Bone marrow (tissue), 2 donors: ENCODE results near the gene SHISA6.

ENCODE experiments used
- DNase-seq, 2 donors: peaks; one replicate each; lab custom pipeline; 2025; lab: John Stamatoyannopoulos, UW

Gene SHISA6

DNA sequence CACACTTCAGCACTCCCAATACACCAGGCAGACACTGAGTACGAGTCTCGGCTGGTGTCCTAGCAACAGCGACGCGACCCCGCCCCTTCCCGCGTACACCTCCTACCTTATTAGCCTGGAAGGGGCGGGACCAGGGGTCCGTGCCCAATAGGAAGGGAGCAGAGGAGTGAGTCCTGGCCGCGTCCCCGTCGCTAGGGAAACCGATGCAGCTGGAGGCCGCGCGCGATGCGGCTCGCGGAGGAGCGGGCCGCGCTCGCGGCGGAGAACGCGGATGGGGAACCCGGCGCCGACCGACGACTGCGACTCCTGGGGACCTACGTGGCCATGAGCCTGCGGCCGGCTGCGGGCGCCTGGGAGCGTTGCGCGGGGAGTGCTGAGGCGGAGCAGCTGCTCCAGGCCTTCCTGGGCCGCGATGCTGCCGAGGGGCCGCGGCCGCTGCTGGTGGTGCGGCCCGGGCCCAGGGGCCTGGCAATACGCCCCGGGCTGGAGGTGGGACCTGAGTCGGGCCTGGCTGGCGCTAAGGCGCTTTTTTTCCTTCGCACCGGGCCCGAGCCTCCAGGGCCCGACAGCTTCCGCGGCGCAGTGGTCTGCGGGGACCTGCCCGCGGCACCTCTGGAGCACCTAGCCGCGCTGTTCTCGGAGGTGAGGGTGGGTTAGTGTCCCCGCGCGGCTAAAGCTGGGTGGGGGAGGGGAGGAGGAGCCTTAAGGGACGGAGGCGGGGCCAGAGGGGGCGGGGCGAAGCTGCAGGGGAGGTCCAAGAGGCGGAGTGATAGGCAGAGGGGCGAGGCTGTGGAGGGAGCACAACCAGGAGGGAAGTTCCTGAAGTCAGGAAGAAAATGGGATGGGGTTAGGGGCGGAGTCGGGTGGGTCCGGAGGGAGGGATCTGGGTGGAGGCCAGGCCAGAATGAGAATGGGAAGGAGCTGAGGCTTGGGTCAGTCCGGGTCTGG is 357.5 kb downstream of the SHISA6 start, which contains the start of gene DNAH9:
Gene DNAH9 (plus strand): TSS at position 197 of the 948 bp plus-strand sequence. CDS start 29 bp downstream, at position 226.
- DNase-seq = no peak

DNA sequence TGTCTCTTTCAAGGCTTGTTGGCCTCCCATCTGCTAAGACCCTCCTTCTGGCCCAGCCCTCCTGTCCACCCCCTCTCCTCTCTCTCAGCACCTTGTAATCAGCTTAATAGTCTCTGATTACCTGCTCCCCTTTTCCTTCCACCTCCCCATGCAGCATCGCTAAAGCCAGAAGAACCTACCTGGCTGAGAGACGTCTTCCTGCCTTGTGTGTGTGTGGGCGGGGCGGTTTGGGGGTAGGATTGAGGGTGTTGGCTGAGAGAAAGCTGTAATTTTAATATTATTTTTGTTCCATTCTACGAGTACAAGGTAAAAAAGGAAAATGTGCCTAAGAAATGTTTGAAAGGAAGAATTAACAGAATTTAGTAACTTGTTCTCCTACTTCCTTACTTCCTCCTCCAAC is 360.6 kb downstream of the SHISA6 start:
- DNase-seq = no peak

DNA sequence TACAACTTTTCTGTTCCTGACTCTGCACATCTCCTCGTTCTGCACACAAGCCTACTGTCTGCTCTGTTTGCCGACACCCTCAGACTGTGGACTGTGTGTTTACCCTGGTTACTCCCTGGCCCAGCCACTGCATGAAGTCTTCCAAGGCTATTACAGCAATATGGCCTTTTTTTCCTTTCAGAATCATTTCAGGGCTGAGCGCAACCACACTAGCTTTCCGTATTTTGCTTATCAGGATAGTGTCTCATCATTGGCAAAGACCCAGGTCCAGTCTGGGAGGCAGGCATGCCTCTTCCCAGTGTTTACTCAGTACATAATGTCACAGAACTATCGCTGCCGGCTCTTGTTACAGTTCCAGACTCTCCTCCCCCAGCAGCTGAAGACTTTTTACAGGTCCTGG is 367.4 kb downstream of the SHISA6 start:
- no peak for DNase-seq

DNA sequence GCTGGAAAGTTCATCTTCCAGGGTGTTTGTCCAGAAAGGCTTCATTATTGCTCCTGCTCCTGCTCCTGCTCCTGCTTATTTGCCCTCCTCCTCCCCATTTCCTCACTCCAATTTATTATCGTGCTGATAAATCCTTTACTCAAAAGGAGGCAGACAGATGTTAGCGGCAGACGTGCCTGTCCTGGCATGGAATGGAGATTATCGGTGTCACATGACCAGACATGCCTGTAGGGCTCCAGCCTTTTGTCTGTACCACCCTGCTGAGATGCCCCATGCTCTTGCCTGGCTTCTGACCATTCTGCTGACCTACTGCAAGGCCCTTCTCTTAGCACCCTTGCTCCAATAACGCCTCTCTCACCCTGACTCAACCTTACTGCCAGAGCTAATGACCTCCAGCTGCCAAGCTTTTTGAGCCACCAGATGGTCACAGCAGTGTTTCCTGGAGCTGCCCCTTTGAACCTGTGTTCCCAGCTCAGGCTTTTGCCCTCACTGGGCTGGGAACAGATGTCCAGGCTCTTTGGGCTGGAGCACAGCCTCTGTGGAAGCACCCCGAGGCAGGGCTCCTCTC is 370.1 kb downstream of the SHISA6 start:
- no peak for DNase-seq

GRCh38 chr17:11612956-11613355 is 371.9 kb downstream of the SHISA6 start:
- DNase-seq = no peak
